ENCODE measurements around the gene PDE6C.

The PDE6C gene

GRCh38 chr10:93678386-93678785, 66.0 kb downstream of the PDE6C start:
- TF ChIP-seq SIN3A (IDR thresholded peaks at IDR 0.05; ENCODE audit: borderline replicate concordance, insufficient read depth, low read length) (no peak), FOXP2 (optimal IDR thresholded peaks at IDR 0.05; ENCODE audit: borderline replicate concordance, extremely low read depth, extremely low read length, insufficient read depth) (no peak)

- no peak for TF ChIP-seq REST (IDR thresholded peaks at IDR 0.05; ENCODE audit: insufficient read depth in 1 of 2, low read depth in 2 of 2, low read length in 2 of 2)
- TF ChIP-seq FOXP2 (optimal IDR thresholded peaks at IDR 0.05; ENCODE audit: borderline replicate concordance, extremely low read depth, extremely low read length, insufficient read depth), result no peak
- TF ChIP-seq SIN3A (IDR thresholded peaks at IDR 0.05; ENCODE audit: borderline replicate concordance, insufficient read depth, low read length), result no peak
- no peak for TF ChIP-seq TAF1 (IDR thresholded peaks at IDR 0.05; ENCODE audit: borderline replicate concordance, insufficient read depth, low read length)
- TF ChIP-seq POLR2AphosphoS5 (IDR thresholded peaks at IDR 0.05; ENCODE audit: low read depth, low read length), result no peak
Measured at GRCh38 chr10:93678805-93679587, 66.7 kb downstream of the PDE6C start.

GRCh38 chr10:93680412-93681047, 68.2 kb downstream of the PDE6C start:
- TF ChIP-seq REST (IDR thresholded peaks at IDR 0.05; ENCODE audit: insufficient read depth in 1 of 2, low read depth in 2 of 2, low read length in 2 of 2) (no peak), POLR2AphosphoS5 (IDR thresholded peaks at IDR 0.05; ENCODE audit: low read depth, low read length) (no peak)

GRCh38 chr10:93687737-93688136, 75.4 kb downstream of the PDE6C start:
- no peak for TF ChIP-seq REST (IDR thresholded peaks at IDR 0.05; ENCODE audit: insufficient read depth in 1 of 2, low read depth in 2 of 2, low read length in 2 of 2)
- TF ChIP-seq POLR2AphosphoS5 (IDR thresholded peaks at IDR 0.05; ENCODE audit: low read depth, low read length), result no peak
- no peak for TF ChIP-seq SIN3A (IDR thresholded peaks at IDR 0.05; ENCODE audit: borderline replicate concordance, insufficient read depth, low read length)

GRCh38 chr10:93695740-93696139, 83.4 kb downstream of the PDE6C start:
- TF ChIP-seq SIN3A (IDR thresholded peaks at IDR 0.05; ENCODE audit: borderline replicate concordance, insufficient read depth, low read length), result no peak
- TF ChIP-seq FOXP2 (optimal IDR thresholded peaks at IDR 0.05; ENCODE audit: borderline replicate concordance, extremely low read depth, extremely low read length, insufficient read depth), result no peak
- TF ChIP-seq POLR2AphosphoS5 (IDR thresholded peaks at IDR 0.05; ENCODE audit: low read depth, low read length), result no peak
- no peak for TF ChIP-seq REST (IDR thresholded peaks at IDR 0.05; ENCODE audit: insufficient read depth in 1 of 2, low read depth in 2 of 2, low read length in 2 of 2)
